ENCODE measurements around the gene MC1R. TPM values are rescaled to one million over a fixed set of nuclear protein-coding genes. Genes with fewer than 3 reads are reported as not detected.
A peak's percentile ranks its signal among the peaks of the same experiment; 100 is the strongest.
"Not testable (repeated sequence)": the region's sequence is repeated elsewhere in the genome, so short reads cannot be mapped to it uniquely, and the experiment has no call there.

Gene MC1R
- total RNA-seq, 2 experiments from 2014 or later: 8.3 to 22.3 TPM

DNA sequence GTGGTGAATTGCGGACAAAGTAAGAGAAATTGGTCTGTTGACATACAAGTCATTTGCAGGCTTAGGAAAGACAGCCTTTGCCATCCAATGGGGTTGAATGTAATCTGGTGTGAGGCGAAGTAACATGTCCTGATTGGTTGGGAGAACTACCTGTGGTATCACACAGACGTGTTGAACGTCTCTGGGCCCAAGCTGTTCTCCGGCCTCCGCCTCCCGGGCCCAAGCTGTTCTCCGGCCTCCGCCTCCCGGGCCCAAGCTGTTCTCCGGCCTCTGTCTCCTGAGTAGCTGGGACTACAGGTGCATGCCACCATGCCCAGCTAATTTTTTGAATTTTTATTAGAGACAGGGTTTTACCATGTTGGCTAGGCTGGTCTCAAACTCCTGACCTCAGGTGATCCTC is 49.4 kb downstream of the MC1R start:
- POLR2A ChIA-PET; CTCF ChIA-PET (ENCODE audit: unreplicated experiment); DNase-seq (ENCODE audit: low spot score); intact Hi-C loops (cut with micrococcal nuclease; ENCODE audit: unreplicated experiment); H3K27ac ChIP-seq (ENCODE audit: low read depth, low read length, poor library complexity, severe bottlenecking); H2AFZ ChIP-seq (ENCODE audit: low read length); H4K20me1 ChIP-seq (ENCODE audit: insufficient read depth, low read length); H3K4me3 ChIP-seq (ENCODE audit: low read depth, low read length, poor library complexity, severe bottlenecking); H3K9me3 ChIP-seq (ENCODE audit: low read length); H3K4me2 ChIP-seq (ENCODE audit: low read length); BruUV-seq (replicated peaks); H3K9me2 ChIP-seq (ENCODE audit: insufficient read depth, low read length): not testable (repeated sequence)
- Histone ChIP-seq H3K79me2 (ENCODE audit: insufficient read depth, low read depth, low read length) (peaks cover 10% of the 10 kb centered on the region), H3K36me3 (ENCODE audit: insufficient read depth, low read length) (peaks cover 59% of the 10 kb centered on the region), H3K4me1 (ENCODE audit: insufficient read depth, low read length, poor library complexity, severe bottlenecking) (peaks cover 29% of the 10 kb centered on the region)

DNA sequence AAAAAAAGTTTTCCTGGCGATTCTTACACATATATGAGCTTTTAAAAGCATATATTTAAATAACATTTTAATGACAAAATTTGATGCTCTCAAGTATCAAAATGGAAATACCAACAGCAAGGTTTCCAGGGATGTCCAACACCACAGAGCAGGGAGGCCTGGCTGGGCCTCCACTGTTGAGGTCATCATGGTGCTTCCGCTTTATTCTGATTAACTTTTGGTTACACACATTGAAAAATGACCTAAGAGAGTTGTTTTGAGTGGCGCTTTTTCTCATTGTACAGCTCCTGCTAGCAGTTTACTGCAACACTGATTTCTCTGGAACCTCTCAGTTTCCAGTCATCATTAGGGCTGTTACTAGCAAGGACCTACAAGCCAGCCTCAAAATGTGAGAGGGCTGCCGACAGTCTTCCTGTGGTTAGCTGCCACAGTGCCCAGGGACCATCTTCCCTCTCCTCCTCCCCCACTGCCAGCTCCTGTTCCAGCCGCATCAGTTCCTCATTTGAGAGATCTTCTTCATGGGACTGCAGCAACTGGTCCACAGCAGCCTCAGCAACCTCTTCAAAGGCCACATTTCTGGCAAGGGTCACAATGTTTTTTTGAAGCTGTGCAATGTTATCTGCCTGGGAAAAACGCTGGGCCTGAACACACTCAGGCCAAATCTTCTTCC is 51.2 kb downstream of the MC1R start:
- POLR2A ChIA-PET: interaction anchor here (0.8 to 1.6 kb wide), 5 partner anchors 12 to 51 kb away, joined by 3 to 10 read pairs (median 6); partner anchors contain the start of genes MC1R and TUBB3
- CTCF ChIA-PET (ENCODE audit: unreplicated experiment): interaction anchor here (1.3 kb wide), 1 partner anchor 15 kb away, joined by 6 read pairs; no protein-coding TSS in a partner anchor

More for the DNA sequence above, 51.2 kb downstream of the MC1R start:
- Histone ChIP-seq H3K4me1 (ENCODE audit: insufficient read depth, low read length, poor library complexity, severe bottlenecking) (peaks cover 38% of the 10 kb centered on the region), H2AFZ (ENCODE audit: low read length) (no peak overlapping the region), H3K4me3 (ENCODE audit: low read depth, low read length, poor library complexity, severe bottlenecking) (peak overlapping the region; percentile 25), H4K20me1 (ENCODE audit: insufficient read depth, low read length) (0 out of 2 replicates have a peak, but pooled peaks cover 6% of the 10 kb centered on the region), H3K36me3 (ENCODE audit: insufficient read depth, low read length) (peaks cover 44% of the 10 kb centered on the region), H3K4me2 (ENCODE audit: low read length) (peak overlapping the region; percentile 60), H3K9me2 (ENCODE audit: insufficient read depth, low read length) (no peaks in the 10 kb centered on the region), H3K79me2 (ENCODE audit: insufficient read depth, low read depth, low read length) (peaks cover 28% of the 10 kb centered on the region), H3K9me3 (ENCODE audit: low read length) (no peaks in the 10 kb centered on the region), H3K27ac (ENCODE audit: low read depth, low read length, poor library complexity, severe bottlenecking) (peak overlapping the region; percentile 55)
- no TSS peak for BruUV-seq (replicated peaks)
- no peak for TF ChIP-seq EZH2phosphoT487 (IDR thresholded peaks at IDR 0.05; ENCODE audit: borderline replicate concordance, low read depth, low read length)
- peak; percentile 37 for DNase-seq (ENCODE audit: low spot score)
- intact Hi-C loops (cut with micrococcal nuclease; ENCODE audit: unreplicated experiment): no loop called here

Other genes starting within 250 kb of the MC1R start
- 88.4 and 98.6 TPM in 2 replicates for gene CDK10, start 232.2 kb upstream of the MC1R start, total RNA-seq (2014; rRNA removed; shearing (Covaris generic))
- gene CDK10, start 232.2 kb upstream of the MC1R start, total RNA-seq (2022): 129 and 130 TPM in 2 replicates
- gene SPATA2L, start 217.2 kb upstream of the MC1R start, total RNA-seq (2014; rRNA removed; shearing (Covaris generic)): 5.6 and 13.1 TPM in 2 replicates
- gene SPATA2L, start 217.2 kb upstream of the MC1R start, total RNA-seq (2022): 6.7 and 7.2 TPM in 2 replicates
- gene VPS9D1, start 198.0 kb upstream of the MC1R start, total RNA-seq (2014; rRNA removed; shearing (Covaris generic)): 2.0 and 3.1 TPM in 2 replicates
- 4.6 and 4.7 TPM in 2 replicates for gene VPS9D1, start 198.0 kb upstream of the MC1R start, total RNA-seq (2022)
- 27.4 and 31.0 TPM in 2 replicates for gene ZNF276, start 197.3 kb upstream of the MC1R start, total RNA-seq (2014; rRNA removed; shearing (Covaris generic))
- gene ZNF276, start 197.3 kb upstream of the MC1R start, total RNA-seq (2022): 30.0 and 30.8 TPM in 2 replicates
- gene FANCA, start 102.2 kb upstream of the MC1R start, total RNA-seq (2014; rRNA removed; shearing (Covaris generic)): 390 and 478 TPM in 2 replicates
- 643 and 721 TPM in 2 replicates for gene FANCA, start 102.2 kb upstream of the MC1R start, total RNA-seq (2022)
- gene SPIRE2, start 90.4 kb upstream of the MC1R start, total RNA-seq (2014; rRNA removed; shearing (Covaris generic)): 7.1 and 9.4 TPM in 2 replicates
- gene SPIRE2, start 90.4 kb upstream of the MC1R start, total RNA-seq (2022): 43.8 and 48.5 TPM in 2 replicates
- 120 and 141 TPM in 2 replicates for gene TCF25, start 45.3 kb upstream of the MC1R start, total RNA-seq (2014; rRNA removed; shearing (Covaris generic))
- gene TCF25, start 45.3 kb upstream of the MC1R start, total RNA-seq (2022): 255 and 263 TPM in 2 replicates
- 59.6 and 63.7 TPM in 2 replicates for gene TUBB3, start 4.5 kb downstream of the MC1R start, total RNA-seq (2014; rRNA removed; shearing (Covaris generic))
- gene TUBB3, start 4.5 kb downstream of the MC1R start, total RNA-seq (2022): 118 and 192 TPM in 2 replicates
- 222 and 292 TPM in 2 replicates for gene DEF8, start 29.9 kb downstream of the MC1R start, total RNA-seq (2014; rRNA removed; shearing (Covaris generic))
- gene DEF8, start 29.9 kb downstream of the MC1R start, total RNA-seq (2022): 295 and 380 TPM in 2 replicates
- gene DBNDD1, start 100.6 kb downstream of the MC1R start, total RNA-seq (2014; rRNA removed; shearing (Covaris generic)): 0.98 and 1.1 TPM in 2 replicates
- gene DBNDD1, start 100.6 kb downstream of the MC1R start, total RNA-seq (2022): 0.57 and 0.85 TPM in 2 replicates
- not detected in 2 replicates for gene PRDM7, start 158.5 kb downstream of the MC1R start, total RNA-seq (2014; rRNA removed; shearing (Covaris generic))
- gene PRDM7, start 158.5 kb downstream of the MC1R start, total RNA-seq (2022): not detected in 2 replicates

Measured in OCI-LY7 (cell line).